ENCODE measurements around the gene NCK2.

NCK2 gene

DNA sequence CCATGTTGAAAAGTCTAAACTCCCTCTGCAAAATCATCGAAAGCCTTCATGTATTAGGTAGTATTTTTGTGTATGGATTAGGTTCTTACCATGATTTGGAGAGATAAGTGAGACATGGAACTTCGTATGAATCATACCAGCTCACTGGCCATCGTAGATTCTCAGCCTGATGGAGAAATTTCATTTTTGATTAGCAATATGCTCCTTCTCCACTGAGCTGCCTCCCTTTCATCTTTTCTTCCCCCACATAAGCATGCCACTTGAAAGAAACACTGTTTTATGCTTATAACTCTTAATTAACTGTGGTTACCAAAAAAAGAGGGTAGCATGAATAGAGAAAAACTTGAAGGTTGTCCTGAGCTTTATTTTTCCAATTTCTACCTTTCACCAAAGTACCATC lies 111.9 kb downstream of the NCK2 start:
- Histone ChIP-seq H3K27ac (peak overlapping the region in 17 of 21 experiments; percentile 14 to 86 (median 64)), H3K4me3 (no peak overlapping the region)

- H3K4me3 ChIP-seq: no peak overlapping the region
- H3K27ac ChIP-seq: peak overlapping the region in 16 of 21 experiments; percentile 14 to 86 (median 66)
Observed at GRCh38 chr2:105857076-105857740, 112.5 kb downstream of the NCK2 start.

DNA sequence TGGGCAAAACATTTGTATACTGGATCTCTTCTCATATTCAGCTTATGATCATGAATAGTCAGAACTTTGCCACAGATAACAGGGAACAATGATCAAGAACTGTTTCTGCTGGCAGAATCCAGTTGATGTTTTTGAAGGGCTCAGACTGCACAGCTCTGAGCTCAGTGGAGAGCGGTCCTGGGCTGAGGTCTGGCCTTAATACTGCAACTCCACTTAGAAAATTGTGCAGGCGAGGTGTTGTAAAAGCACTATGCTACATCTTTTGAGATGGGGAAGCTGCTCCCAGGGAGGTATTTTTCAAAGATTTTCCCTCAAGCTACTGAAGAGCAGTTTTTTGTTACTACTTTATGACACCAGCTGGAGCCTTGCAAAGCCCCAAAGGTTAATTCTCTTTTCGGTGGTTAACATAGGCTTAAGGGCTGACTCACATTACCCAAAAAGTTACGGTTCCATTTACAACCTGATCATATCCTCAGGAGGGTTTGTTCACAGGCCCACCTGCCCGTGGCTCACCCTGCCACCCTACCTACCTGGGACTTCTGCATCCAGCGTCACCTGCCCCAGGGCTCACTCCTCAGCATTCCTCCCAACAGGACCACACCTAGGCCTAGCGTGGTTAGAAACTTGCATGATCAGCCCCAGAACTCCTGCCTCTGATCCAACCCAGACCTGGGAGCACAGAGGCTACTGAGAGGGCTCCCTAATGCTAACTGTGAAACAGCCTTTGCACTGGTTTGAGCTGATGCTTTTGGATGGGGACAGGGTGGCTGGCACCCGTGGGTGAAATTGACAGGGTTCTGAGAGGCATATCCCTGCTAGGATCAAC lies 114.4 kb downstream of the NCK2 start:
- Histone ChIP-seq H3K27ac (peak overlapping the region in 11 of 21 experiments; percentile 19 to 86 (median 60)), H3K4me3 (no peak overlapping the region)

DNA sequence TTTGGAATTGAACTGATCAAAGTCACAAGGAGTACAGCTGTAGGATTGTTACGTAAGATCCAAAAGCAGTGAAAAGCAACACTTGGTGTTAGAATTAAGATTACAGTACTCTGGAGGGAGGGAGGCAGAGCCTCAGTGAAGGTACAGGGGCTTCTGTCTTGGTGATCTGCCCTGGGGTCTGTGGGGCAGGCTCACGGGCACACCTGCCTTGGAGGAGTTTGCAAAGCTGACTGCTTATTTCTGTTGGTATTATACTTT lies 114.9 kb downstream of the NCK2 start:
- peak overlapping the region in 11 of 21 experiments; percentile 19 to 86 (median 60) for H3K27ac ChIP-seq
- no peak overlapping the region for H3K4me3 ChIP-seq

DNA sequence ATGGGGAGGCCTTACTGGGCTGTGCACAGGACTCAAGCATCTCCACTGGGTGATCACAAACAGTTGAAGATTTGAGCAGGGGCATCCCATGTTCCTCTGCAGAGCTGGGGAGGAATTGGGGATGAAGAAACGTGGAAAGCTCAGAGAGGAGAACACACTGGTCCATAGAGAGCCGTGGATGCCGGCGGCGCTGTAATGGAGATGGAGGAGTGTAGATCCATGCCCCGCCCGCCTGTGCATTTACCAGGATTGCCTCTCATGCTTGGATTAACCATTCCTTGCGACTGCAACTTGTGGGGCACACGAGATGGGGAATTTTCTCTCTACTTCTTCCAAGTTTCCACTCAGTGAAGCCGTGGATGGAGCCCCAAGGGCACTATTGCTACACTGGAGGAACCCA lies 115.9 kb downstream of the NCK2 start:
- Histone ChIP-seq H3K4me3 (no peak overlapping the region), H3K27ac (peak overlapping the region in 5 of 21 experiments; percentile 5 to 86 (median 29))

DNA sequence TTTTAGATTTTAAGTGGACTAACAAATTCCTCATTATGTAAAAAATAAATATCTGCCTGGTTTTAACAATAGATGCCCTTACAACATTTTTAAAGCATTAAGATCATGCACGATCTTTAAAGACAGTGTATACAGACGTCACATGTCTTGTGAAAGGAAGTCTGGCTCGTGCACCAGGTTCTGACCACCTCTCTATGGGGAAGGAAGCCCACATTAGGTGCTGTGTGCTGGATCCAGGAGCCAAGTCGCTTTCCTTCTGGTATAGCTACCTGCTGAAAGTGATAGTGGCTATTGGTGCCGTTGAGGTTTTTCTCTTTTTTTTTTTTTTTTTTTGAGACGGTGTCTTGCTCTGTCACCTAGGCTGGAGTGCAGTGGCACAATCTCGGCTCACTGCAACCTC lies 116.5 kb downstream of the NCK2 start:
- H3K27ac ChIP-seq: peak overlapping the region in 5 of 21 experiments; percentile 5 to 86 (median 29)
- H3K4me3 ChIP-seq: no peak overlapping the region

GRCh38 chr2:105862843-105863242 lies 118.1 kb downstream of the NCK2 start:
- Histone ChIP-seq H3K4me3 (no peak overlapping the region), H3K27ac (peak overlapping the region in 3 of 21 experiments; percentile 29 to 86 (median 50))

GRCh38 chr2:105864262-105864661 lies 119.5 kb downstream of the NCK2 start:
- peak overlapping the region in 6 of 21 experiments; percentile 9 to 63 (median 38) for H3K27ac ChIP-seq
- H3K4me3 ChIP-seq: no peak overlapping the region

GRCh38 chr2:105865222-105865913 lies 120.7 kb downstream of the NCK2 start:
- H3K4me3 ChIP-seq: no peak overlapping the region
- H3K27ac ChIP-seq: peak overlapping the region in 5 of 21 experiments; percentile 14 to 49 (median 32)

DNA sequence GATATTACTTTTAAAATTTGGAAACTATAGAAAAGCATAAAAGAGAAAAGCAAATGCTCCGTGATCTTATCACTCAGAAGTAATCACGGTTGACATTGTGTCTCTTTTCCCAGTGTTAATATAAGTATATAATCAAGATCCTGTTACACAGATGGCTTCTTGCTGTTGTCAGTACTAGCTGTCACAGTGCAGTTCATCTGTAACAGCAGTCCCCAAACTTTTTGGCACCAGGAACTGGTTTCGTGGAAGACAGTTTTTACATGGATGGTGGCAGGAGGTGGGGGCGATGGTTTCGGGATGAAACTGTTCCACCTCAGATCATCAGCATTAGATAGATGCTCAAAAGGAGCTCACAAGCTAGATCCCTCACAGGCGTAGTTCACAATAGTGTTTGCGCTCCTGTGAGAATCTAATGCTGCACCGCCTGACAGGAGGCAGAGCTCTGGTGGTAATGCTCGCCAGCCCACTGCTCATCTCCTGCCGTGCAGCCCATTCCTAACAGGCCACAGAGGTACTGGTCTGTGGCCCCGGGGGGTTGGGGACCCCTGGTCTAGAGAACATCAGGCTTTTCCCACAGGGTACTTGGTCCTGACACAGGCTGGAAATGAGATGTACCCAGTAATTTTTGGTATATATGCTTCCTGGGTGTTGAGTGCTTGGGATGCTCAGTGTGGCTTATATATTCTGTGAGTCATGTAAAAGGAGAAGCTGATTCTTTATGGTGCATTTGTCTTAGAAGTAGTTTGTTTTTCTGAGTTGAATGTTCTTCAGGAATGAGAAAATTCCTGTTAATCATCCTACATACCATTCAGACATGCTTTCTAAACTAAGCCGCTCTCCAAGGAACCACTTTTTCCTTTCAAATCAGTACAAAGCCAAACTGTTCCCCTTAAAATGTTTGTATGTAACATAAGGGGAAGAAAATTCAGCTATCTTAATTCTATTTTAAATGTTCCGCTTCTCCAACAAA lies 121.8 kb downstream of the NCK2 start:
- Histone ChIP-seq H3K4me3 (no peak overlapping the region), H3K27ac (peak overlapping the region in 3 of 21 experiments; percentile 15 to 22 (median 15))

DNA sequence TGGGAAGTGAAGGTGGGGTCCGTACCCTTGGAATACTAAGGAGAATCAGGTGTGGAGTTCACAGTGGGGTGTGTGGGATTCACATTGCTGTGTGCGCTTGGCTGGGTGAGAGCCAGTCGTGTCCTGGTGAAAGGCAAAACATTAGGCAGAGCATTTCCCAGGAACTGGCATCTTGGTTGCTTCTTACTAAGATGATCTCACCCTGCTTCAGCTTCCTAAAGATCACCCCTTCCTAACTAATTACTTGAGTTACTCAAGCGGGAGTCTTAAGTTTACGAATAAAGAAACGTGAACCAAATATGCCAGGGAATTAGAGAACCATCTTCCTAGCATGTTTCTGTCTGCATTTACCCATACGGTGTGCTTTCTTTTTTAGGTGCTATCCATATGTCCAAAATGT lies 122.9 kb downstream of the NCK2 start:
- Histone ChIP-seq H3K4me3 (no peak overlapping the region), H3K27ac (peak overlapping the region in 2 of 21 experiments; percentile 14 to 49)

- Histone ChIP-seq H3K27ac (peak overlapping the region in 3 of 21 experiments; percentile 14 to 49 (median 18)), H3K4me3 (no peak overlapping the region)
Observed at GRCh38 chr2:105868060-105868459, 123.3 kb downstream of the NCK2 start.

- no peak overlapping the region for H3K4me3 ChIP-seq
- peak overlapping the region in 1 of 21 experiments; percentile 1 for H3K27ac ChIP-seq
Observed at GRCh38 chr2:105869341-105869740, 124.6 kb downstream of the NCK2 start.

- Histone ChIP-seq H3K4me3 (no peak overlapping the region), H3K27ac (no peak overlapping the region)
Observed at GRCh38 chr2:105870062-105870461, 125.3 kb downstream of the NCK2 start.

DNA sequence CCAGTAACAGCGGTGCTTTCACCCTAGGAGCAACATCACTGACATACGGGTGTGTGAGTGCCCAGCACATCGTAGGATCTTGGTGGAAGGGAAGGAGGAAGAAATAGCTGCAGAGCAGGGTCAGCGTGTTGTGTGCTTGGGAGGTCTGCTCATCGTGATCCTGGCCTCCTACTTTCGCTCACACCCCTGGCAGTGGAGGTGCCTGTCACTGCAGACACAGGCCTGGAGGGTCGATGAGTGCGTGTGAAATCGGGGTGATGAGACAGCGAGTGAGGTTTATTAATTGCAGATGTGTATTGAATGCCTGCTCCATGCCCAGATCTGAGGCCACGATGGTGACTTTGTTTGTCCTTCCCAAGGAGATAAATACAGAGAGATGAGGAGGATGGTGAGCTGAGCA lies 126.1 kb downstream of the NCK2 start:
- Histone ChIP-seq H3K27ac (no peak overlapping the region), H3K4me3 (no peak overlapping the region)

GRCh38 chr2:105872142-105872728 lies 127.5 kb downstream of the NCK2 start:
- H3K4me3 ChIP-seq: no peak overlapping the region
- H3K27ac ChIP-seq: peak overlapping the region in 4 of 21 experiments; percentile 5 to 56 (median 30)

GRCh38 chr2:105872830-105873229 lies 128.1 kb downstream of the NCK2 start:
- Histone ChIP-seq H3K27ac (peak overlapping the region in 3 of 21 experiments; percentile 38 to 56 (median 38)), H3K4me3 (no peak overlapping the region)

GRCh38 chr2:105873281-105873680 lies 128.6 kb downstream of the NCK2 start:
- no peak overlapping the region for H3K4me3 ChIP-seq
- H3K27ac ChIP-seq: peak overlapping the region in 2 of 21 experiments; percentile 38 to 56

DNA sequence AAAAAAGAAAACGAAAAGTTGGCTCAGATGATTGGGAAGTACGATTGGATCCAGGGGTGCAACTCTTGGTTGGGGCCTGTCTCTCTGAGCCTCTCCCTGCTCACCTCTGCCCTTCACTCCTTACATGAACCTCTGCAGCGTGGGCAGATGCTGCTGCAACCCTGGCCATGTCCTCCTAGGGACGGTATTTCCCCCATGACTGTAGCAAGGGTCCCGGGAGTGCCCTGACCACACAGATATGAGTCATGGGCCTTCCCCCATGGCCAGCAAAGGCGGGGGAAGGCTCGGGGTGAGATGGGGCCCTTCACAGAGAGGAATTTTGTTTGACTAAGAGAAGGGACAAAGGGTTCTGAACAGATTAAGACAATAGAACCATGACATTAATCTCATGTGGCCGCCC lies 129.0 kb downstream of the NCK2 start:
- no peak overlapping the region for H3K4me3 ChIP-seq
- peak overlapping the region in 3 of 21 experiments; percentile 16 to 56 (median 38) for H3K27ac ChIP-seq

All from skin epidermis (tissue), 12 donors.